ENCODE measurements around the gene TBX2. TPM values are rescaled to one million over a fixed set of nuclear protein-coding genes. Genes with fewer than 3 reads are reported as not detected.

TBX2 gene
- total RNA-seq, 4 donors from 2014 or later, result 2.3 to 31.4 (median 8.2) TPM

GRCh38 chr17:61455324-61456060, 55.8 kb downstream of the TBX2 start:
- Histone ChIP-seq H3K4me3 (no peak overlapping the region), H3K27ac (no peak overlapping the region), H3K36me3 (no peaks in the 10 kb centered on the region), H3K27me3 (peaks cover 0 to 52% of the 10 kb centered on the region in 2 donors), H3K4me1 (peaks cover 0 to 32% (median 6%) of the 10 kb centered on the region in 4 donors), H3K9me3 (no peaks in the 10 kb centered on the region)
- no peak for TF ChIP-seq POLR2A (IDR thresholded peaks at IDR 0.05)
- TF ChIP-seq CTCF (IDR thresholded peaks at IDR 0.05), result no peak
- peak in 1 of 3 donors; percentile 33 for DNase-seq

- peak in 2 of 3 donors; percentile 28 to 44 for DNase-seq
- Histone ChIP-seq H3K9me3 (no peaks in the 10 kb centered on the region), H3K27me3 (peaks cover 0 to 52% of the 10 kb centered on the region in 2 donors), H3K27ac (no peak overlapping the region), H3K4me3 (no peak overlapping the region), H3K36me3 (no peaks in the 10 kb centered on the region), H3K4me1 (peaks cover 0 to 35% (median 6%) of the 10 kb centered on the region in 4 donors)
- TF ChIP-seq CTCF (IDR thresholded peaks at IDR 0.05) (no peak), POLR2A (IDR thresholded peaks at IDR 0.05) (no peak)
These were observed 56.5 kb downstream of the TBX2 start for GRCh38 chr17:61456061-61456681.

GRCh38 chr17:61456688-61457225, 57.1 kb downstream of the TBX2 start:
- Histone ChIP-seq H3K27ac (no peak overlapping the region), H3K27me3 (peaks cover 0 to 54% of the 10 kb centered on the region in 2 donors), H3K9me3 (no peaks in the 10 kb centered on the region), H3K4me3 (peak overlapping the region in 2 of 4 donors; percentile 26 to 27), H3K4me1 (peaks cover 0 to 39% (median 3%) of the 10 kb centered on the region in 4 donors), H3K36me3 (no peaks in the 10 kb centered on the region)
- no peak for TF ChIP-seq POLR2A (IDR thresholded peaks at IDR 0.05)
- TF ChIP-seq CTCF (IDR thresholded peaks at IDR 0.05), result no peak
- DNase-seq, result peak in 2 of 3 donors; percentile 38 to 43

GRCh38 chr17:61457226-61457983, 57.8 kb downstream of the TBX2 start:
- no peak for TF ChIP-seq POLR2A (IDR thresholded peaks at IDR 0.05)
- no peak for TF ChIP-seq CTCF (IDR thresholded peaks at IDR 0.05)
- Histone ChIP-seq H3K4me1 (peaks cover 0 to 39% (median under 1%) of the 10 kb centered on the region in 4 donors), H3K27me3 (peaks cover 0 to 51% of the 10 kb centered on the region in 2 donors), H3K27ac (no peak overlapping the region), H3K36me3 (no peaks in the 10 kb centered on the region), H3K9me3 (no peaks in the 10 kb centered on the region), H3K4me3 (peak overlapping the region in 3 of 4 donors; percentile 9 to 27 (median 26))
- DNase-seq, result peak in 2 of 3 donors; percentile 37 to 40

- Histone ChIP-seq H3K36me3 (no peaks in the 10 kb centered on the region), H3K27ac (no peak overlapping the region), H3K27me3 (peaks cover 0 to 52% of the 10 kb centered on the region in 2 donors), H3K4me3 (peak overlapping the region in 1 of 4 donors; percentile 26), H3K4me1 (peaks cover 0 to 36% (median 0%) of the 10 kb centered on the region in 4 donors), H3K9me3 (no peaks in the 10 kb centered on the region)
- no peak for TF ChIP-seq CTCF (IDR thresholded peaks at IDR 0.05)
- no peak for TF ChIP-seq POLR2A (IDR thresholded peaks at IDR 0.05)
- no peak for DNase-seq
These were observed 58.4 kb downstream of the TBX2 start for GRCh38 chr17:61458000-61458399.
